ENCODE results near the gene RAD1. TPM values are rescaled to one million over a fixed set of nuclear protein-coding genes. Genes with fewer than 3 reads are reported as not detected.
A peak's percentile ranks its signal among the peaks of the same experiment; 100 is the strongest.

The RAD1 gene
- total RNA-seq, 4 donors from 2014 or later, result 4.6 to 27.7 (median 19.0) TPM

- DNase-seq, result no peak
- H3K4me1 ChIP-seq, result peaks cover 11 to 44% (median 20%) of the 10 kb centered on the region in 3 donors
- peak overlapping the region; percentile 98 to 99 (median 98) for H3K27ac ChIP-seq
- intact Hi-C loops (cut with DNase I), result no loop called here
- no peaks in the 10 kb centered on the region for H3K9me3 ChIP-seq
- WGBS, 2 donors, result 0 to 1% methylated on average over 3 of the region's 3 CpGs
- H3K36me3 ChIP-seq, result peaks cover 0 to 39% (median 0%) of the 10 kb centered on the region in 3 donors
- H3K4me3 ChIP-seq, result peak overlapping the region; percentile 82 to 95 (median 88)
- no peaks in the 10 kb centered on the region for H3K27me3 ChIP-seq
- no peak for TF ChIP-seq POLR2A (IDR thresholded peaks at IDR 0.05)
- TF ChIP-seq CTCF (IDR thresholded peaks at IDR 0.05), result no peak
Observed at GRCh38 chr5:34930462-34930844, 15.1 kb upstream of the RAD1 start.

- H3K27me3 ChIP-seq, result no peaks in the 10 kb centered on the region
- H3K9me3 ChIP-seq, result no peaks in the 10 kb centered on the region
- peaks cover 11 to 46% (median 20%) of the 10 kb centered on the region in 3 donors for H3K4me1 ChIP-seq
- TF ChIP-seq CTCF (IDR thresholded peaks at IDR 0.05) (no peak), POLR2A (IDR thresholded peaks at IDR 0.05) (peak in 2 of 4 donors; percentile 69 to 74)
- peak overlapping the region; percentile 82 to 95 (median 88) for H3K4me3 ChIP-seq
- intact Hi-C loops (cut with DNase I), result no loop called here
- WGBS, 2 donors, result 0% methylated on average over 15 to 19 of the region's 70 CpGs
- peak overlapping the region; percentile 98 to 99 (median 98) for H3K27ac ChIP-seq
- peaks cover 0 to 39% (median 0%) of the 10 kb centered on the region in 3 donors for H3K36me3 ChIP-seq
- DNase-seq, result peak; percentile 41
Observed at GRCh38 chr5:34929720-34930461, 14.6 kb upstream of the RAD1 start.

GRCh38 chr5:34929134-34929719 is 13.9 kb upstream of the RAD1 start, which contains the start of gene DNAJC21:
Gene DNAJC21, plus strand, starts transcription at chr5:34929559. Its CDS starts 261 bp downstream, at chr5:34929820.
- 0% methylated on average over 27 to 31 of the region's 63 CpGs for WGBS, 2 donors
- intact Hi-C loops (cut with DNase I), result no loop called here
- peak within 1 kb of the TSS; percentile 82 to 95 (median 88) for H3K4me3 ChIP-seq
- H3K9me3 ChIP-seq, result no peaks in the 10 kb centered on the region
- peaks cover 11 to 52% (median 25%) of the 10 kb centered on the region in 3 donors for H3K4me1 ChIP-seq
- peak within 1 kb of the TSS; percentile 98 to 99 (median 98) for H3K27ac ChIP-seq
- DNase-seq, result peak; percentile 87
- TF ChIP-seq CTCF (IDR thresholded peaks at IDR 0.05) (no peak), POLR2A (IDR thresholded peaks at IDR 0.05) (peak in 1 of 4 donors; percentile 20)
- H3K27me3 ChIP-seq, result no peaks in the 10 kb centered on the region
- peaks cover 0 to 42% (median 0%) of the 10 kb centered on the region in 3 donors for H3K36me3 ChIP-seq

DNA sequence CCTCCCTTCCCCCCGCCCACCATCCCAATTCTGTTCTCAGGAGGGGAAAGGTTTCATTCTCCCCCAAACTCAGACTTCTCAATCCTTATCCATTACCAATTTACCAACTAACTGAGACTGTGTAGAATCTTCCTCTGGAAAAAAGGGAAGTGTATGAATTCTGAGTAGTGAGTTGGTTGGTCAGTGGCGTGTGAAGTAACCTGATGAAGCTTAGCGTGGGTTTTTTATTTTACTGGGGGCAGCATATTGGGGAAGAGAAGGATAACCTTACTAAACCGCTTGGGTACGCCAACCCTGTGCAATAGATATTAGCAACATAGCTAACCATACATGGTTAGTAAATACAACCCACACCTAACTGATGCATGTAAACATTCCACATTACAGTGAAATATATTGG is 13.0 kb upstream of the RAD1 start:
- no peak for TF ChIP-seq CTCF (IDR thresholded peaks at IDR 0.05)
- TF ChIP-seq POLR2A (IDR thresholded peaks at IDR 0.05), result no peak
- DNase-seq, result no peak
- Histone ChIP-seq H3K27ac (peak overlapping the region in 1 of 4 donors; percentile 63), H3K27me3 (no peaks in the 10 kb centered on the region), H3K9me3 (no peaks in the 10 kb centered on the region), H3K4me3 (no peak overlapping the region), H3K36me3 (peaks cover 0 to 41% (median 3%) of the 10 kb centered on the region in 3 donors), H3K4me1 (peaks cover 11 to 57% (median 31%) of the 10 kb centered on the region in 3 donors)
- WGBS, 2 donors, result 90 to 100% methylated on average over 3 to 4 of the region's 5 CpGs
- intact Hi-C loops (cut with DNase I), result no loop called here

DNA sequence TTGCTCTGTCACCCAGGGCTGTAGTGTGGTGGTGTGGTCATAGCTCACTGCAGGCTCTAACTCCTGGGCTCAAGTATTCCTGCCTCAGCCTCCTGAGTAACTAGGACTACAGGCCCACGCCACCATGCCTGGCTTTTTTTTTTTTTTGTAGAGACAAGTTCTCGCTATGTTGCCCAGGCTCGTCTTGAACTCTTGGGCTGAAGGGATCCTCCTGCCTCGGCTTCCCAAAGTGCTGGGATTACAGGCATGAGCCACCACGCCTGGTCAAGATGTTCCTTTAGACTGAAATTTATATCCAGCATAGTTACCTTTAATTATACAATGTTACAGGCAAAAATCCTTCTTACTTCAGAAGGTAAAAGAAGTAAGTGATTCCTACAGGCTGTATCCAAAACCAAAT is 12.5 kb upstream of the RAD1 start:
- H3K27me3 ChIP-seq, result no peaks in the 10 kb centered on the region
- H3K9me3 ChIP-seq, result no peaks in the 10 kb centered on the region
- intact Hi-C loops (cut with DNase I), result no loop called here
- H3K4me3 ChIP-seq, result no peak overlapping the region
- peaks cover 11 to 55% (median 31%) of the 10 kb centered on the region in 3 donors for H3K4me1 ChIP-seq
- peaks cover 0 to 44% (median 8%) of the 10 kb centered on the region in 3 donors for H3K36me3 ChIP-seq
- TF ChIP-seq CTCF (IDR thresholded peaks at IDR 0.05) (no peak), POLR2A (IDR thresholded peaks at IDR 0.05) (no peak)
- no peak overlapping the region for H3K27ac ChIP-seq
- 87 to 92% methylated on average over 5 of the region's 5 CpGs for WGBS, 2 donors
- DNase-seq, result no peak
